Measurements from ENCODE around the gene CIDEC.

The CIDEC gene

DNA sequence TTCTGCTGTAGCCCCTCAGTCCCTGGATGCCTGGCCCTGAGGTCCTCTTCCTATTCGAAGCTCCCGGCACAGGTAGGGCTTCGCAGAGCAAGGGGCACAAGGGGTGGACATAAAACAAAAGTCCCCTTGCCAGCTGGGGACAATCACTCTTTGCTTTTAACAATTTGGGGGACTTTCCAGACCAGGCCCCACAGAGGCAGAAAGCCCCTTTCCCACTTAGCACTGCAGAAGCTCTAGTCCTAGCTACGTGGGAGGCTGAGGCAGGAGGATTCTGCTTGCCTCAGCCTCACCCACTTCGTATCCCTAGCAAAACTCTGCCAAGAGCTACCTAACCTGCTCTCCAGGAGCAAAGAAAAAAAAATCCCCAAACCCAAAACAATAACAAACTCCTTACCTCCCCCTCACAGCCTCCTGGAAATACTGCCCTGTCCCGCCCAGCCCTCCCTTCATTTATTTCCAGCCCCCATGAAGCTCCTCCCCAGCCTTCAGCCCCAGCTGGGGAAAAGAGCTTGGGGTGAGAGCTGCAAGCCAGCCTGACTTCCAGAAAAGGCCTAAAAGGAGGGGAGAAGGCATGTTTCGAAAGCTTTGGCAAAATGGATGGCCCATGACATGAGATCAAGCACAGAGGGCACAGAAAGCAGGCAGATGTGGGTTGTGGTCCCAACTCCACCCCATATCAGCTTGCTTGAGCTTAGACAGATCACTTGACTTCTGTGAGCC is at the start of gene CIDEC:
TSS of gene CIDEC (minus strand) at position 424 of the 720 bp plus-strand sequence. CDS start 1,767 bp downstream, outside the sequence.
- no peak for DNase-seq (ENCODE audit: low read depth in 2 of 3, low spot score in 1 of 3)

- DNase-seq (ENCODE audit: low read depth in 2 of 3, low spot score in 1 of 3): no peak
These were observed 48.1 kb upstream of the CIDEC start for GRCh38 chr3:9928158-9928557.

- no peak for DNase-seq (ENCODE audit: low read depth in 2 of 3, low spot score in 1 of 3)
These were observed 38.4 kb upstream of the CIDEC start for GRCh38 chr3:9918261-9919038.

DNA sequence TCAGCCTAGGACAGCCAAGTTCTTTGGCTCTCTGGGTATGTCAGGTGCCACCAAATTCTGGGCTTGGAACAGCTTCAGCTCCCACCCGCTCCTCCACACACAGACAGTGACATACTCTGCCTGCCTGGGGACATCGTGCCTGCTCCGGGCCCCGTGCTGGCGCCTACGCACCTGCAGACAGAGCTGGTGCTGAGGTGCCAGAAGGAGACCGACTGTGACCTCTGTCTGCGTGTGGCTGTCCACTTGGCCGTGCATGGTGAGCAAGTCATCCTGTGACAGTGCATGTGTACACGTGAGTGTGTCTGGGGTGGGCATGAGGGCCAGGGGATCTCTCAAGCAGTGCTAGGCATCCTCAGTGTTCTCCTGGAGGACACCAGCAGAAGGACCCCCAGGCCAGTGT is 37.8 kb upstream of the CIDEC start:
- no peak for DNase-seq (ENCODE audit: low read depth in 2 of 3, low spot score in 1 of 3)

DNA sequence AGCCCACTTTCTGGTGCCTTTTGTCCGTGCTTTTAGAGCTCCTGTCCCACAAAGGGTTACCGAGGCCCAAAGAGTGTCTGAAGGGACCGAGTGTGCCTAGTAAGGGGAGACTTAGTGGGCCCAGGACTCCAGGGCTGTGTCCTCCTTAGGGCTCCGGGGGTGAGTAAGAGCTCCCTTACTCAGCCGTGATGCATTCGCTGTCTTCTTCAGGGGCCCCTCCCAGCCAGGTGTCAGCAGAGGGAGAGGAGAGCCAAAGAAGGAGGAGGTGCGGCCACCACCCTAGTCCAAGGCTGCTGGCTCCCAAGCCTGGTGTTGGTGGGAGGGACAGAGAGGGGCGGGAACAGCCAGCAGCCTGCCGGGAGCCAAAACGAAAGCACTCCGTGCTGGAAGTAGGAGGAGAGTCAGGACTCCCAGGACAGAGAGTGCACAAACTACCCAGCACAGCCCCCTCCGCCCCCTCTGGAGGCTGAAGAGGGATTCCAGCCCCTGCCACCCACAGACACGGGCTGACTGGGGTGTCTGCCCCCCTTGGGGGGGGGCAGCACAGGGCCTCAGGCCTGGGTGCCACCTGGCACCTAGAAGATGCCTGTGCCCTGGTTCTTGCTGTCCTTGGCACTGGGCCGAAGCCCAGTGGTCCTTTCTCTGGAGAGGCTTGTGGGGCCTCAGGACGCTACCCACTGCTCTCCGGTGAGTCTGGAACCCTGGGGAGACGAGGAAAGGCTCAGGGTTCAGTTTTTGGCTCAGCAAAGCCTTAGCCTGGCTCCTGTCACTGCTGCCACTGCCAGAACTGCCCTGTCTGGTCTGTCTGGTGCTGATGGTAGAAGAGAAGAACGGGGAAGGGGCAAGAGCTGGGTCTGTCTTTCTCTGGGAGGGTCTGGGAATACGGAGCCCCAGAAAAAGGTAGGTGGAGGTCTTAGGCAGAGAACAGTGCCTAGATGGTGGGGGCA is 37.0 kb upstream of the CIDEC start, which contains the start of gene IL17RC:
TSS of gene IL17RC (plus strand) at position 365 of the 947 bp plus-strand sequence. CDS start at position 583, 218 bp downstream.
- peak in 1 of 3 donors; percentile 46 for DNase-seq (ENCODE audit: low read depth in 2 of 3, low spot score in 1 of 3)

- DNase-seq (ENCODE audit: low read depth in 2 of 3, low spot score in 1 of 3): no peak
These were observed 36.3 kb upstream of the CIDEC start for GRCh38 chr3:9916346-9916733.

GRCh38 chr3:9915254-9916141 is 35.4 kb upstream of the CIDEC start:
- peak in 1 of 3 donors; percentile 32 for DNase-seq (ENCODE audit: low read depth in 2 of 3, low spot score in 1 of 3)

- DNase-seq (ENCODE audit: low read depth in 2 of 3, low spot score in 1 of 3): no peak
These were observed 34.7 kb upstream of the CIDEC start for GRCh38 chr3:9914559-9915253.

DNA sequence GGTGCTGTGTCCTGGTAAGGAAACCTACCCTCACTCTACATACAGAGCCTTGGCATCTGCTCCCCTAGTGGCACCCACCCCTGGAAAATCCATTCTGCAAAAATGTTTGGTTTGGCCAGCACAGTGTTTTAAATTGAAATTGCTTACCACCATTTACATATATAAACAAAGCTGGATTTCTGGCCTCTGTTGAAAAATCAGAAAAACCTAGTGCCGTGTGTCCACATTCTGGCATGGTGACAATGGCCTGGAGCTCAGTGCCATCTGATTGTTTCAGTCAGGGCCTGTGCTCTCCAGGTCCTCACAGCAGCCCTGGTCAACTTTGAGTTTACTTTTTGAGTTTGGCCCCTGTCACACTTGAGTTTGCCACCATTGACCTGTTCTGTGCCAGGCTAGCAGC is 34.0 kb upstream of the CIDEC start:
- no peak for DNase-seq (ENCODE audit: low read depth in 2 of 3, low spot score in 1 of 3)

- no peak for DNase-seq (ENCODE audit: low read depth in 2 of 3, low spot score in 1 of 3)
These were observed 33.5 kb upstream of the CIDEC start for GRCh38 chr3:9913601-9914000.

DNA sequence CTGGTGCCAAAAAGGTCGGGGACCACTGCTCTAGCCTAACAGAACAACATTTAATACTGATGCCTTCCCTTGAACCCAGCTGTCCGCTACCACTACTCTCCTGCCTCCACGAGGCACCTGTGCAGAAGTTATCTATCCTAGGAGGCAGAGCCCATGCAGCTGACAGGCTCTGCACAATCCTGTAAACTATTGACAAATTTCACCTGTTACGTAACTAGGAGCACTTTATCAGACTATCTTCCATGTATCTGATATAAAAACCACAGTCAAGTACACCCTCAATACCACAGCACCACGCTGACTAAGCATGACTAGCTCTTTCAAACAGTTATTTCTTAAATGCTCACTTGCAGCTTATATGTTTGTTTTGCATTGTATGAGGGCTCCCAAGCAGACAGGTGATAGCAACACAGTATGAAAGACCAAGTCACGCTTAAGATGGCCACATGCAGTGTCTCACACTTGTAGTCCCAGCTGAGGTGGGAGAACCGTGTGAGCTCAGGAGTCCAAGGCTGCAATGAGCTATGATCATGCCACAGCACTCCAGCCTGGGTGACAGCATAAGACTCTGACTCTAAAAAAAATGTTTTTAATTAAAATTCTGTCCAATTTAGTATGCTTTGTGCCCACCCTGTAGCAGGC is 32.4 kb upstream of the CIDEC start:
- DNase-seq (ENCODE audit: low read depth in 2 of 3, low spot score in 1 of 3): no peak

DNA sequence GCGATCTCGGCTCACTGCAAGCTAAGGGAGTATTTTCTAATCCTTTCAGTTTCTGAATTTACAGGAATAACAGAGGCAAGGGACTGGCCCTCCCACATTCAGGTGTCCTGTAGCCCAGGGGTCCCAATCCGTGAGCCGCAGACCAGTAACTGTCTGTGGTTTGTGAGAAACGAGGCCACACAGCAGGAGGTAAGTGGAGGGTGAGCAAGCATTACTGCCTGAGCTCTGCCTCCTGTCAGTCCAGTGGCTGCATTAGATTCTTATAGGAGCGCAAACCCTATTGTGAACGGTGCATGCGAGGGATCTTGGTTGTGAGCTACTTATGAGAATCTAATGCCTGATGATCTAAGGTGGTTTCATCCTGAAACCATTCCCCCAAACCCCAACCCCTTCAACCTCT is 31.8 kb upstream of the CIDEC start:
- no peak for DNase-seq (ENCODE audit: low read depth in 2 of 3, low spot score in 1 of 3)

DNA sequence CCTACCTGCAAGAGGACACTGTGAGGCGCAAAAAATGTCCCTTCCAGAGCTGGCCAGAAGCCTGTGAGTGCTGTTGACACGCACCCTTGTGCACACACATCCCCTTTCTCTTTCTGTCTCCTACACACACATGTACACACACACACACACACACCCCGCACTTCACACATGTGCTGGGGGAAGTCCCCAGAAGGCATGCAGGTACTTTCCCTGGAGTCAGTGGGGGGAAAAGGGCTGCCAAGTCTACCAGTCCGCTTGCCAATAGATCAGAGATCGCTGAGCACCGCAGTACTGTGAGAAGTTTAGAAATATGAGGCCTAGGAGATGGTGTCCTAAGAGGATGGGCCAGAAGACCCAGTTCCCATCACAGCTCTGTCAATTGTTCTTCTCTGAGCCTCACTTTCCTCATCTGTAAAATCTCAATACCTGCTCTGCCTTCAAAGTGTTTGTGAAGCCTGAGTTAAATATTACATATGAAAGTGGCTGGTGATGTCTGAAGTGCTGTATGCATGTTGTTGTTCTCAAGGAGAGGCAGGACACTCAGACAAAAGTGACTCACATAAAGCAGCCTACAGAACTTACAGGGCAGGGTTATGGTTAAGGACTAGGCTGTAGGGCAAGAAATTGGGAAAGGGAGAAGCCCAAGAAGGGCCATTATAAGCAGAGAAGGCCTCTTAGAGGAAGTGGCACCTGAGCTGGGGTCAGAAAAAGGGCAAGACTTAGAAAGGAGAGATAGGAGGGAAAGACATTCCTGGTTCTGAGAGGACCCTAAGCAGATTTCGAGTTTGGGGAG is 29.4 kb upstream of the CIDEC start:
- DNase-seq (ENCODE audit: low read depth in 2 of 3, low spot score in 1 of 3): no peak

GRCh38 chr3:9908286-9908685 is 28.2 kb upstream of the CIDEC start:
- DNase-seq (ENCODE audit: low read depth in 2 of 3, low spot score in 1 of 3): no peak

DNA sequence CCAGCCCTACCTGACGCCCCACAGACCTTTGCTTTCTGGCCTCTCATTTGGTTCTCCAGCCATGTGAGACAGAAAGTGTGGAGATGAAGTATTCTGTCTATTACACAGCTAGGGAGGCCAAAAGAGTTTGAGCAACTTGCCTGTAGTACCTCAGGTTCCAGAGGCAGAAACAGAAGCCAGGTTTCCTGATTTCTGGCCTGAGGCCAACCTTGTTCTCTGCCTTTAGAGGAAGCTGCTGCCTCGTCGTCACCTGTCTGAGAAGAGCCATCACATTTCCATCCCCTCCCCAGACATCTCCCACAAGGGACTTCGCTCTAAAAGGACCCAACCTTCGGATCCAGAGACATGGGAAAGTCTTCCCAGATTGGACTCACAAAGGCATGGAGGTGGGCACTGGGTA is 26.4 kb upstream of the CIDEC start:
- DNase-seq (ENCODE audit: low read depth in 2 of 3, low spot score in 1 of 3): no peak

DNA sequence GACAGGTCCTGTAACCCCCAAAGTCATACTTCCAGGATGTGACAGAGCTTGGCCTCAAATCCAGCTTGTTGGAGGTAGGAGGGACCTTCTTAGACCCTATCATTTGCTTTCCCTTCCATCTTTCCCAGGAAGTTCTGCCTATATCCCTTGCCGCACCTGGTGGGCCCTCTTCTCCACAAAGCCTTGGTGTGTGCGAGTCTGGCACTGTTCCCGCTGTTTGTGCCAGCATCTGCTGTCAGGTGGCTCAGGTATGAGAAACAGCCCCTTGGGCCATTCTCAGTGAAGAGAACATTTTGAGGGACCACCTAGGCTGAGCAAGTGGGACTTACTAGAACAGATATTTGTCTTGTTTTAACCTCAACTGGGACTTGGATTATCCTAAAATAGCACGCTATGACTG is 23.9 kb upstream of the CIDEC start:
- DNase-seq (ENCODE audit: low read depth in 2 of 3, low spot score in 1 of 3): no peak

GRCh38 chr3:9903238-9903624 is 23.2 kb upstream of the CIDEC start:
- no peak for DNase-seq (ENCODE audit: low read depth in 2 of 3, low spot score in 1 of 3)

Measured in stimulated activated CD4-positive, alpha-beta T cell treated with anti-CD3 and anti-CD28 coated beads, Interleukin-12 subunit alpha, Interleukin-12 subunit beta, amount 100 ng/mL, for 48 hours (primary cell).